ENCODE results near the gene SOX6.

DNA sequence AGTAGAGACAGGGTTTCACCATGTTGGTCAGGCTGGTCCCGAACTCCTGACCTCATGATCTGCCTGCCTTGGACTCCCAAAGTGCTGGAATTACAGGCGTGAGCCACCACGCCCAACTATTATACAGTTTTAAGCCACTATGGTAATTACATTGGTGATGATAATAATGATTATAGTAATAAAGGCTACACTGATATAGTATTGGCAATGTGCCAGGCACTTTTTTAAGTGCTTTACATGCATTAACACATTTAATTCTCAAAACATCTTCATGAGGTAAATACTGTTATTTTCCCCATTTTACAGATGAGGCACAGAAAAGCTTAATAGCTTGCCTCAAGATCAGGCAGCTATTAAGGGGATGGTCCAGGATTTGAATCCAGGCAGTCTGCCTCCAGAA is 222.5 kb downstream of the SOX6 start:
- TF ChIP-seq, protein P1, sequence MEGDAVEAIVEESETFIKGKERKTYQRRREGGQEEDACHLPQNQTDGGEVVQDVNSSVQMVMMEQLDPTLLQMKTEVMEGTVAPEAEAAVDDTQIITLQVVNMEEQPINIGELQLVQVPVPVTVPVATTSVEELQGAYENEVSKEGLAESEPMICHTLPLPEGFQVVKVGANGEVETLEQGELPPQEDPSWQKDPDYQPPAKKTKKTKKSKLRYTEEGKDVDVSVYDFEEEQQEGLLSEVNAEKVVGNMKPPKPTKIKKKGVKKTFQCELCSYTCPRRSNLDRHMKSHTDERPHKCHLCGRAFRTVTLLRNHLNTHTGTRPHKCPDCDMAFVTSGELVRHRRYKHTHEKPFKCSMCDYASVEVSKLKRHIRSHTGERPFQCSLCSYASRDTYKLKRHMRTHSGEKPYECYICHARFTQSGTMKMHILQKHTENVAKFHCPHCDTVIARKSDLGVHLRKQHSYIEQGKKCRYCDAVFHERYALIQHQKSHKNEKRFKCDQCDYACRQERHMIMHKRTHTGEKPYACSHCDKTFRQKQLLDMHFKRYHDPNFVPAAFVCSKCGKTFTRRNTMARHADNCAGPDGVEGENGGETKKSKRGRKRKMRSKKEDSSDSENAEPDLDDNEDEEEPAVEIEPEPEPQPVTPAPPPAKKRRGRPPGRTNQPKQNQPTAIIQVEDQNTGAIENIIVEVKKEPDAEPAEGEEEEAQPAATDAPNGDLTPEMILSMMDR (IDR thresholded peaks at IDR 0.05), result no peak
- TF ChIP-seq POLR2A (IDR thresholded peaks at IDR 0.05) (no peak), POLR2AphosphoS5 (IDR thresholded peaks at IDR 0.05; ENCODE audit: insufficient read depth in 1 of 2, low read depth in 1 of 2) (no peak)

Measured in vagina (tissue), 2 donors.